Measurements from ENCODE around the gene PPP1R13B. TPM values are rescaled to one million over a fixed set of nuclear protein-coding genes. Genes with fewer than 3 reads are reported as not detected.
A peak's percentile ranks its signal among the peaks of the same experiment; 100 is the strongest.
"Not testable (repeated sequence)": the region's sequence is repeated elsewhere in the genome, so short reads cannot be mapped to it uniquely, and the experiment has no call there.

The PPP1R13B gene
- total RNA-seq, 2 donors from 2014 or later, result 17.8 to 29.6 TPM

DNA sequence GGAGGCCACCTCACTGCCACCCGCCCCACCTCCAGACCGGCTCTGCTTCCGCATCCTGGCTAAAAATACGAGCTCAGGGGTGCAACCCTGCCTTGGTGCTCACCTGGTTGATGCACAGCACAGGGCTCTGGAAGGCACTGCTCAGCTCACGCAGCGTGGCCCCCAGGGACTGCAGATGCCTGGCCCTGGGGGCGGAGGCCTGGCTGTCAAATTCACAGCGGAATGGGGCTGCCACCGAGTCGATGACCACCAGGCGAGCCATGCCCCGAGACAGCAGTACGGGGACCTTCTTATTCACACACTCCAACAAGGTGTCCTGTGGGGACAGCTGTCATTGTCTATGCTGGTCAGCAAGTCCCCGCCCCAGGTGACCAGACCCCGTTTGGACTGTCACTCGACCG lies 148.1 kb downstream of the PPP1R13B start:
- DNase-seq (ENCODE audit: low spot score), result no peak
- intact Hi-C loops (cut with DNase I), result no loop called here

DNA sequence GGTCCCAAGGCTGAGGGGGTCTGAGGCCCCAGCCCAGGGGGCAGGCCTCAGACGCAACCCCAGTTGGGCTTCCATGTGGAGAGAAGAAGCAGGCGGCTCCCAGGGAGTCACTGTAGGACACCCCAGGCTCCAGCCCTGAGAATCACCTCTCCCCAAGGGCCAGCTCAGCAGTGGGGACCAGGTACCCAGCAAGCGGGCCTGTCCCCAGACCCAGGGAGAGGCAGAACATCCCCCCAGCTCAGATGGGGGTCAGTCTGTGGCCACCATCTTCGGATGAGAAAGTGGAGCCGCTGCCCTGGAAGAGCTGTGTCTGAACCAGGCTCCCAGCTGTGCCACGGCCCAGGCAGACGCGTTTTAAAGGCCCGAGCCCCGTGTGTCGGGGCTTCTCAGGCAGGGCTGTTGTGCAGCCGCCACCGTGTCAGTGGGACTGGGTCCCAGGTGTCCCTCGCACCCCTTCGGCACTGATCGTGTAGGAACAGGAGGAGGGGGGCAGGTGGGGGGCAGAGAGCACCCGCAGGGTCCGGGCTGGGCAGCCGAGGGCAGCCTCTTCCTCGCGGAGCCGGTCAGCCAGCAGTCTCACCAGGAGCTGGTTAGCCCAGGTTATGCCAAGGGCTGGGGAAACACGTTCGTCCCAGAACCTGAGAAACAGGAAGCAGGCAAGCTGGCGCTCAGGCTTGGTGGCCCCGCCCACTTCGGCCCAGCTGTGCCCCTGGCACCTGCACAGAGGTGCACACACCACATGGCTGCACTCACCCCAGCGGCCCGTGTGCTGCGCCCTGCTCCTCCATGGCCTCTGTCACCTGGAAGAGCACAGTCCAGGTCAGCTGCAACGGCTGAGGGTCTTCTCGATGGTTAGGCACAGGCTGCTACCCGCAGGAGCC lies 148.8 kb downstream of the PPP1R13B start:
- DNase-seq (ENCODE audit: low spot score), result peak; percentile 70
- intact Hi-C loops (cut with DNase I), result no loop called here

DNA sequence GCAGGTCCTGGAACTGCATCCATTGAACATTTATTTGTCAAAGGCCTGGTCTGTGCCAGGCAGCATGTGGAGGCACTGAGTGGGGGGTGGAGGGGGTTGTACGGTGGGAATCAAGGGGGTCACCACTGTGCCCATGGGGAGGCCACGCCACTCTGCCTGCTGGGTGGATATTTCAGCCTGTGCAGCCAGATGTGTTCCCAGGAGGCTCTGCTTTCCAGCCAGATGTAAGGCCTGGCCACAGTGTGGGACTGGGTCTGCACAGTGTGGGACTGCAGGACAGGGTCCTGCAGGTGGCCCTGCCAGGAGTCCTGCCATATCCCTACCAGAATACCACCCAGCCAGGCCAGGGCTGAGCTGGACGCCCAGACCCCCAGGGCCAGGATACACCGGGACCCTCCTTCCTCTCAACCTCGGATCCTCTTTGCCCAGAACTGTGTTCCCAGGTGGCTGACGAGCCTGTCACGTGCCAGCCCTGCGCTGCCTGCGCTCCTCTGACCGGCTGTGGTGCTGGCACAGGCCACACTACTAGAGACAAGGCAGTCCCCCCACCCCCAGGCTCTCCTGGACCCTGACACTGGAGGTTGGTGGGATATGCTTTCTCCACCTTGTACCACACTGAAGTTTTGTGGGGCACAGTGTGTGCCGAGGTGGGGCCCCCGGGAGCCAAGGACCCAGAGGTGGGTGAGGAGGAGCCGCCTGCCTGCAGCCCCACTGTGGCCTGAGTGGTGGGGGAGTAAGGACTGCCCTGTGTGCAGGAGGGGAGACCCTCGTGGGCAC lies 149.6 kb downstream of the PPP1R13B start:
- peak; percentile 67 for DNase-seq (ENCODE audit: low spot score)
- intact Hi-C loops (cut with DNase I), result no loop called here

DNA sequence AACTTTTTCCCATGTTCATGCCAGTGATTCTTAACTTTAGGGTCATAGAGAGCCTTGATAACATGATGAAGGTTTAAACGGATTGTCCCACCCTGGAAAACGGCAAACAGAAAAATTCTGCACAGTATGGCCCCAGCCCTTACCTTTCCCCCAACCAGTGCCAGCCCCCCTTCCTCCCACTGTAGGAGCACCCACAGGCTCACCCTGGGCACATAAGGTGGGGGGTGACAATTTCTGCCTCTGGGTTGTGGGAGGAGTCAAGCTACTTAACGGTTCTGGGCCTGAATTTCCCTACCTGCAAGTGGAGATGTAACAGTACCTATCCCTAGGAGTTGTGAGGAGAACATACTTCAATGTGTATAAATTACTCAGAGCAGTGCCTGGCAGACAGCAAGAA lies 150.2 kb downstream of the PPP1R13B start:
- peak; percentile 29 for DNase-seq (ENCODE audit: low spot score)
- intact Hi-C loops (cut with DNase I), result no loop called here

DNA sequence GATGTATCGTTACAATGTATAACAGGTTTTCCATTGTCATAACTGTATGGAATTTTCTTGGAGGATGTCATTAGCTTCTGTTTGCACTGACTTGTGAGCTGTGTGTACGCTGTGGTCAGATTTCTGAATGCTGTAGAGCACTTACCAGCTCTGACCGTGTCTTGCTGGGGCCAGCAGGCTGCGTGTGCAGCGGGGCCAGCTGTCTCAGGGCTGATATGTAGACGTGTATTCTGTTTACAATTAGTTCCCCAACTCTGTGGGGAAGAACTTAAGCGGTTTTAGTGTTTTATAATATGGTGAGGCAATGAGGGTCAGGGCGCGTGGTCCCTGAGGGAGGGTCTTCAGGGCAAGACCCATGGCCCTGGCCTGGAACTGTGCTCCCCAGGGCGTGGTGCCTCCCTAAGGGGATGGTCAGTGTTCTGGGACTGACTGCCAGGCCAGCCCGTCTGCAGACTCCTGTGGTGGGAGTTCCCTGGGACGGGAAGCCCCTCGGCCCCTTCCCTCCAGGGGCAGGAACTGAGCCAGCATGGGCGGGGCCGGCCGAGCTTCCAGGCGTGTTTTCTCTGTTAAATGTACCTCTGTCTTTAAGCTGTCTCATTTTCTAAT lies 150.8 kb downstream of the PPP1R13B start:
- intact Hi-C loops (cut with DNase I), result no loop called here

DNA sequence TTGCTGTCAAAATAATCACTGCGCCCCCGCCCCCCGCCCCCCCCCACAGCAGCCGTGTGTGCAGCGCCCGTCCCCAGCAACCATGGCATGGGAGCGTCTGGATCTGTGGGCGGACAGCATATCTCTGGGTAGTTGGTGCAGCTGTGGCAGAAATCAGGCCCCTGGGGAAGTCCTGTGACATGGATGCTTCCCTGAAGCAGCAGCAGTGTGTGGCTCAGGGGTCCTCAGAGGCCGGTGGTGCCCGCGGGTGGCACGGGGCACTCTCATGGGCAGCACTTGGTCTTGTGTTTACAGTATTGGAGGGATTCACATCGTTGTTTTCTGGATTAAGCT lies 151.3 kb downstream of the PPP1R13B start:
- intact Hi-C loops (cut with DNase I), result no loop called here
- peak; percentile 36 for DNase-seq (ENCODE audit: low spot score)

More for the DNA sequence above, 150.8 kb downstream of the PPP1R13B start:
- peak; percentile 87 for DNase-seq (ENCODE audit: low spot score)

DNA sequence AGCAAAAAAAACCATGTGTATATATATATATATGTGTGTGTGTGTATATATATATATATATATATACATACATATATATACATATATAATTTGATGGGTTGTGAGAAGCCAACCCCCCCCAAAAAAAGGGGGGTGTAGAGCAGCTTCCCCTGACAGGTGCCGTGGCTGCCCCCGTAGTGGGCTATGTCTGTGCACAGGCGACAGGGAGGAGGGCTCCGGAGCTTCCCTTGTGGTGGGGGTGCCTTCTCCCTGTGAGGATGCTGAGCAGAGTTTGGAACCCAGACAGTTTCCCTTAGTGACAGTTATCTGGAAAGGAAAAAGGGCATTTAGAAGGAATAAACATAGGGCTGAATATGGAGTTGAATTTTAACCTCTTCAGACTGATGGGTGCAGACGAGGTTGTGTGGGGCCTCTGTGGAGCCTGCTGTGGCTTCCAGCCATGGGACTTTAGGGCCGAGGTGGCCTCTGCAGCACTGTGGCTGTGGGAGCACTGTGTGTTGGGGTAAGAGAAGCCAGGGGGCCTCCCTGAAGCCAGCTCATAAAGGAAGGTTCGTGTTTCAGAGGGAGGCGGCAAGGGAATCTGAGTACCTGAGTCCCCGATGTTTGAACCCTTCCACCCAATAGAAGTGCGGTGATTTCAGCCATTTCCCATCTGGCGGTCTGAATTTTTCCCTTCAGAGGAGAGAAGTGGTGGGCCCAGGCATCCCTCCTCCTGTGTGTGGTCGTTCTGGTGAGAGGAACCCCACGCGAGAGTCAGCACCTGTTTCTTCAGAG lies 151.9 kb downstream of the PPP1R13B start:
- intact Hi-C loops (cut with DNase I), result loop anchor here in 1 of 2 donors (1.0 kb wide), 1 partner anchor 33 kb away; no protein-coding TSS in a partner anchor
- peak; percentile 44 for DNase-seq (ENCODE audit: low spot score)

DNA sequence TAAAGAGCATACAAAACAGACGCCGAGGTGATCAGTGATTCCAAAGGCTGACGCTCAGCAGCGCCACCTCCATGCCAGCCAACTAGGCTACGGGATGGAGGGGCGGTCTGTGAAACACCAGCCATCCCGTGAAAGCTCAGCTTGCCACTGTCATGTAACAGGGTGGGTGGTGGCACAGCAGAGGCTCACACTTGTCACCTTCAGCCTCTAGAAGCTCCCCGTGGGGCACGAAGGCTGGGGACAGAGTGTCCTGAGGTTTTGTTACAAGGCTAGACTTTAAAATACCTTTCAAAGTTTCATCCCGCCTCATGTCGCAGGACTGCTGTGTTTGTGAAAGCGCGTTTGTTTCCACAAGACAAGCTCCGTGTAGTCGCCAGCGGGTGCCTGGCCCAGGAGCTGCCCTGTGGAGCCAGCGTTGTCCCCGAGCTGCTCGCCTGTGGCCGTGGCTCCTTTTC lies 152.8 kb downstream of the PPP1R13B start:
- DNase-seq (ENCODE audit: low spot score), result peak; percentile 50

DNA sequence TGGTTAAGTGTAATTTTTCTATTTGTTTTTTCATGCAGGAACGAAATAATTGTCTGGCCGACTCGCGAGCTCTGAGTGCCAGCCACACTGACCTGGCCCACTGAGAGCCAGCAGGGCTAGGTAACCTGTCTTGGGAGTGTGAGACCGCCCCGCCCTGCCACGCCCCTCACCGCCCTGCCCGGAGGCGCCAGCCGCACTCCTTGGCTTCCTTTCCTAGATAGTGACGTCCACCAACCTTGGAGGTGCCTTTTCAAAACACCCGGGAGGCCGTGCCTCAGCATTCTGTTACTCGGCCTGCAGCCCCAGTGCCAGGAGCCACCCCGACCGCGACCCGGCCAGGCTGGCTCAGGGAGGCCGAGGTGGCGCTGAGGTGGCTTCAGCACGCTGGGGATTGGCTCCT lies 153.9 kb downstream of the PPP1R13B start:
- DNase-seq (ENCODE audit: low spot score), result peak; percentile 76

More for the DNA sequence above, 152.8 kb downstream of the PPP1R13B start:
- intact Hi-C loops (cut with DNase I), result loop anchor here in 1 of 2 donors (1.0 kb wide), 1 partner anchor 34 kb away; no protein-coding TSS in a partner anchor

DNA sequence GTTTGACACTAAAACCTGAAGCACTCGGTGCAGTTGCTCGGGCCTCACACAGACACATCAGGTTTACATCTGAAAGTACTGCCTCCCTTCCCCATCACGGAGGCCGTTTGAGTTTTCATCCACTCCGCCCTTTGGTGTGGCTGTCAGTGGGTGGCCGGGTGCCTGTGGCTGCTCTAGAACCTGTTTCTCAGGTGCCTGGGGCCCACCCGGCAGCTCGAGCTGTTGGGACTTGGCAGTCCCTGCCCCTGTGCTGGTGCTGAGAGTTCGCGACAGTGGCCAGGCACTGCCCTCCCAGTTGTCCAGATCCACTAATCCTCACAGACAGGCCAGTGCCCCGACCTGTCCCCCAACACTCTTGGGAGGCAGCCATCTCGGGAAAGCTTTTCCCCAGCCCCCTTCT lies 154.5 kb downstream of the PPP1R13B start:
- intact Hi-C loops (cut with DNase I), result no loop called here
- peak; percentile 53 for DNase-seq (ENCODE audit: low spot score)

More for the DNA sequence above, 153.9 kb downstream of the PPP1R13B start:
- intact Hi-C loops (cut with DNase I), result no loop called here

DNA sequence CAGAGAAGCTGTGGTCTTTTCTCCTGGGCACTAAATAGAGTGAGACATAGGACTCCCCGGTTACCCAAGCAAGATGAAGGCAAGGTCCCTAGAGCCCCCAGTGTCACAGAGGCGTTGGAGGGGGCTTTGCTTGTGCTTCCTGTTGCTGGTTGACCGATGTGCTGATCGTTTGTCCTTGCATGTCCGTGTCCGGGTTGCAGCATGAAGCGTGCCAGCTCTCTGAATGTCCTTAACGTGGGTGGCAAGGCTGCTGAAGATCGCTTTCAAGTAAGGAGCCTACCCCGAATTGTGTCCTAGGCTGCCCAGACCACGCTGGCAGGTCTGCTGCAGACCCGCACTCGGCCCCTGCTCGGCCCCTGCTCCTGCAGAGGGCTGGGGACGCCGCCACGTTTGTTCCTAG lies 155.2 kb downstream of the PPP1R13B start:
- intact Hi-C loops (cut with DNase I), result no loop called here

DNA sequence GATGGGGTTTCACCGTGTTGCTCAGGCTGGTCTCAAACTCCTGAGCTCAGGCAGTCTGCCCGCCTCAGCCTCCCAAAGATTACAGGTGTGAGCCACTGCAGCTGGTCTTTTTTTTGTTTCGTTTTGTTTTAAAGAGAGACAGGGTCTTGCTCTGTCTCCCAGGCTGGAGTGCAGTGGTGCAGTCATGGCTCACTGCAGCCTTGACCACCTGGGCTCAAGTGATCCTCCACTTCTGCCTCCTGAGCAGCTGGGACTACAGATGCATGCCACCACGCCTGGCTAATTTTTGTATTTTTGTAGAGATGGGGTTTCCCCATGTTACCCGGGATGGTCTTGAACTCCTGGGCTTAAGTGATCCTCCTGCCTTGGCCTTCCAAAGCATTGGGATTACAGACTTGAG lies 155.7 kb downstream of the PPP1R13B start:
- DNase-seq (ENCODE audit: low spot score), result peak; percentile 31
- intact Hi-C loops (cut with DNase I), result not testable (repeated sequence)

More for the DNA sequence above, 155.2 kb downstream of the PPP1R13B start:
- peak; percentile 47 for DNase-seq (ENCODE audit: low spot score)

DNA sequence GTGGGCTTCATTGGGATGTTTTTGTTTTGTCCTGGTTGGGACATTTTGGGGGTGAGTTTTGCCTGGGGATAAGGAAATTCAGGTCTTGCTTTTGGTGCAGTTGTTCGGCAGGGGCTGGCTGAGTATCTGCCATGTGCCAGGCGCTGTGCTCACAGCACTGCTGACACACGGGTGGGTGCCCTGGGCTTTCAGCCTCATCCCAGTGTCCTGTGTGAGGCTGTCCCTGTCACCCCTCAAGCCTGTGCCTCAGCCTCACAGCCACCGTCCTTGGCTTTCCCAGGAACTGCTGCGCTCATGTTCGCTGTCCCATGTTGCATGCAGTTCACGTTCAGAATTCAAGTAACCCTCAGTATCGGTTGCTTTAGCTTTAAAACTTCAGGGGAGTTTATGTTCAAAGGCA lies 157.0 kb downstream of the PPP1R13B start:
- intact Hi-C loops (cut with DNase I), result no loop called here
- peak; percentile 30 for DNase-seq (ENCODE audit: low spot score)

DNA sequence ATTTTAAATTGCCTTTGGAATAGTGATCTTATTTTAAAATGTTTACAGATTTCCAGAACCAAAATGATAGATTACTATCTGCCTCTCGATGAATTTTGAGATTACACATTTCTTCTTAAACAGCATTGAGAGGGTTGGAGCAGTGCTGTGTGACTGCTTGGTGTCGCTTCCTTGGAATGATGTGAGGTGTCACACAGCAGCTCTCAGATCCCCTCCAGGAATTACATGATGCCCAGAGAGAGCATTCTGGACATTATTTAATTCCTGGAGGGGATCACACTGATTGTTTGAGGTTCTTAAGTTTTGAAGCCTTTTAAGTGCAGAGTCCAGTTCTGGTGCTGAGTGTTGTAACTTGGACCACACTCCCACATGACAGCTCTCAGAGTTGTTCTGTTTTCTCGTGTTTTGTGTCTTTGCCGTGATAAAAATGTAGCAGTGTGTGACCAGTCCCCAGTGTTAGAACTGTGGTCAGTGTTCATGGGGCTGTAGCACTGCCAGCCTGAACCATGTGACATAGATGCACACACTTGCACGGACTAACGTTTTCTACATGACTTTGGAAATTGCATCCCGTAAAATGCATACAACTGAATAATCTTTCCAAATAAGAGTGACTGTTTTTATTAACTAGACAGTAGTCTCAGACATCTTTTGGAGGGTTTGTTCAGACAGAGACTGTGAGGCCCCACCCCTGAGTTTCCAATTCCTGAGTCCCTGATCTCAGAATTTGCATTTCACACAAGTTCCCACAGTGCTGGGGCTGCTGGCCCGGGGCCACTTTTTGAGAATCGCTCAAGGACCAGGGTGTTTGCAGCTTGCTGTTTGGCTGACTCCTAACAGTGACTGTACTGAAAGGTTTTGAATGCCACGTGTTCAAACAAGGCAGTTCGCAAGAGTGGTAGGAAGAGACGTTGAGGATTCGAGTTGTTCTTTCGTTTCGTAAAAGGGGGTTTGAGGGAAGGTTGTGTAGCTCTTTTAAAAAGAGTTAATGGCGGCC lies 158.2 kb downstream of the PPP1R13B start:
- DNase-seq (ENCODE audit: low spot score), result peak; percentile 84
- intact Hi-C loops (cut with DNase I), result loop anchor here in 1 of 2 donors (10.0 kb wide), 1 partner anchor 114 kb away; no protein-coding TSS in a partner anchor

DNA sequence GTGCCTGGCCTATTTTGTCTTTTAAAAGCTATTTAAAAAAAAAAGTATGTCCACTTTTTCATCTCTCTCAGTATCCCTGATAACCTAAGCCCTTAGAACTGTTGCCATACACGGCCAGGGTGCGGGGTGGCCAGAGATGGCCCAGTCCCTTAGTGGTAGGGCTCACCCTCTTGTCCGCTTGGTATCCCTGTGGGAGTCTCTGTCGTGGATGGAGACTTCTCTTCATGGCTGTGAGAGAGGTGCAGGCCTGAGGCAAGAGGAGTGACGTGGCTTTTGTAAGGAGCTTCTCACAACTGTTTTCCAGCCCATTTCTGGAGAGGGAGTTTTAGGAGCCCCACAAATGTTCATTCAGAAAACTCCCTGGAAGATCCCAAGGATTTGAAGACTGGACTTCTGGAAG lies 158.9 kb downstream of the PPP1R13B start:
- DNase-seq (ENCODE audit: low spot score), result peak; percentile 65

DNA sequence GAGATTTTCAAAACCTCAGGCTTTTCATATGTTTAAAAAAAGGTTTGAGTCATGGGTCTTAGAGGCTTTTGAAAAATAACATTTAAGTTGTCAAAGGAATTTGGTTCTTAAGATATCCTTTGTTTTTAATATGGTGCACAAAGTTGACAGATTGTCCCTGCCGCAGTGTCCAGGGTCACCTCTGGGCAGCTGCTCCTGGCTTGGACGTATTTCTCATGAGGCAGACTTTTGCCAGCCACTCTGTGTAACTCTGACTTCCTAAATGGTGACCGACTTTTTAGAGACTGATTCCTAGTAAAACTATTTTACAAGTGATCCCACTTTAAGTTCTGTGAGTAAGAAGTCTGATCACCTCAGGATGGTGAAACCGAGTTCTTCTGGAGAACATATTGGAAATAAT lies 159.7 kb downstream of the PPP1R13B start:
- intact Hi-C loops (cut with DNase I), result loop anchor here in 1 of 2 donors (10.0 kb wide), 1 partner anchor 113 kb away; no protein-coding TSS in a partner anchor
- no peak for DNase-seq (ENCODE audit: low spot score)

More for the DNA sequence above, 158.9 kb downstream of the PPP1R13B start:
- intact Hi-C loops (cut with DNase I), result loop anchor here in 1 of 2 donors (10.0 kb wide), 1 partner anchor 114 kb away; no protein-coding TSS in a partner anchor

DNA sequence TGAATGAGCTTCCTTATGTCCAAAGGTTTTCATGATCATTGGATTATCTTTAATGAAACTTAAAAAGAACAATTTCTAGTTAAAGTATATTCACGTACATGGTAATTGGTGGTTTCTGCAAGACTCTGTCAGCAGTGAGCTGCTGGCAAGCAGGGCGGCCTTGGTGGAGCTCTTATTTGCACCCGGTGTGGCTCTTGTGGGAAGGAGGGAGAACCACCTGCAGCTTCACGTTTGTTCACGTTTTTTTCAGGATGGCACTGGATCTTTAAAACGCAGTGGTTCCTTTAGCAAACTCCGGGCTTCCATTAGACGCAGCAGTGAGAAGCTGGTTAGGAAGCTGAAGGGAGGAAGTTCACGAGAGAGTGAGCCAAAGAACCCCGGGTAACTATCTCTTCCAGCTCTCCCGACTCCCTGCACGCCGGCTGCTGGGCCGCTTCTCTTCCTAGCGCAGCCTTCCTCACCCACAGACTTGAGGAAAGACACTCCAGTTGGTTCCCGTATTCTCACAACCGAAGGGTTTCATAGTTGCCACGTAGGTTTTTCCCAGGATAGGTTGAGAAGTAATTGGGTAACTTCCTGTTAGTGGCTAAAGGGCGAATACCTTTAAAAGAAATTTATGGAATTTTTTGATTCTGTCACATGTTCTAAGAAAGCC lies 160.4 kb downstream of the PPP1R13B start:
- peak; percentile 59 for DNase-seq (ENCODE audit: low spot score)
- intact Hi-C loops (cut with DNase I), result loop anchor here in 1 of 2 donors (10.0 kb wide), 1 partner anchor 112 kb away; no protein-coding TSS in a partner anchor
